Keratinocyte (primary cell): ENCODE results near the gene SPTBN2.

Experiments used
- CTCF ChIP-seq, 3 experiments: IDR thresholded peaks in 1 of 3; conservative IDR thresholded peaks in 1 of 3; optimal IDR thresholded peaks in 1 of 3; 2 replicates in 2 of 3; 3 replicates in 1 of 3; pipeline versions ENCODE3 to v1.5.1; 2011; ENCODE audit warnings: low read length in 3 of 3, mild to moderate bottlenecking in 3 of 3, moderate library complexity in 2 of 3, control low read depth in 1 of 3, inconsistent platforms in 1 of 3; ENCODE audit not compliant: insufficient read depth in 2 of 3; ENCODE audit errors: extremely low read depth in 1 of 3
- EZH2 ChIP-seq: IDR thresholded peaks from one replicate; pipeline ENCODE4 v1.6.1; 2012; ENCODE audit warnings: inconsistent platforms, mild to moderate bottlenecking, low read length, moderate library complexity

- TF ChIP-seq CTCF (optimal IDR thresholded peaks at IDR 0.05 in 1 of 3, IDR thresholded peaks at IDR 0.05 in 1 of 3, conservative IDR thresholded peaks at IDR 0.05 in 1 of 3; ENCODE audit: extremely low read depth in 1 of 3, insufficient read depth in 2 of 3, low read length in 3 of 3), result no peak
- no peak for TF ChIP-seq EZH2
These were observed 32.9 kb downstream of the SPTBN2 start for GRCh38 chr11:66696146-66696545.
